Gastrocnemius medialis (tissue), 4 donors: ENCODE data around the gene LRSAM1. TPM values are rescaled to one million over a fixed set of nuclear protein-coding genes. Genes with fewer than 3 reads are reported as not detected.

Source experiments
- ATAC-seq, 2 donors: fragments of 150-250 bp; one replicate each; pipeline ENCODE4 v1.9.1; 2016
- DNase-seq, 2 donors: peaks; one replicate each; pipeline ENCODE4 v3.0.0-alpha.2; 2019
- H3K27ac ChIP-seq, 4 donors: fragments of 200-600 bp; sonication (generic); 1 replicate in 1 of 4; 2 replicates in 3 of 4; pipeline ENCODE4 v1.5.1; 2016 to 2018; ENCODE audit warnings: mild to moderate bottlenecking in 2 of 4, moderate library complexity in 1 of 4
- H3K27me3 ChIP-seq, 3 donors: fragments of 200-600 bp; sonication (generic) in 2 of 3; 1 replicate in 1 of 3; 2 replicates in 2 of 3; pipeline versions ENCODE4 v1.5.1 to v1.6.0; 2016 to 2019; ENCODE audit warnings: mild to moderate bottlenecking in 1 of 3, moderate library complexity in 1 of 3
- H3K36me3 ChIP-seq, 2 donors: fragments of 200-600 bp; sonication (generic) in 1 of 2; one replicate each; pipeline ENCODE4 v1.5.1; 2017 to 2018
- H3K4me1 ChIP-seq, 2 donors: fragments of 200-600 bp; sonication (generic) in 1 of 2; one replicate each; pipeline ENCODE4 v1.5.1; 2016 to 2017; ENCODE audit warnings: mild to moderate bottlenecking in 2 of 2
- H3K4me3 ChIP-seq, 4 donors: fragments of 200-600 bp; sonication (generic) in 3 of 4; 1 replicate in 1 of 4; 2 replicates in 3 of 4; pipeline ENCODE4 v1.5.1; 2016 to 2019; ENCODE audit warnings: mild to moderate bottlenecking in 2 of 4
- H3K9me3 ChIP-seq, 3 donors: fragments of 200-600 bp; sonication (generic) in 2 of 3; 1 replicate in 1 of 3; 2 replicates in 2 of 3; pipeline ENCODE4 v1.5.1; 2016 to 2019
- CTCF ChIP-seq, 5 experiments: fragments of 450-650 bp in 3 of 5; fragments of 200-600 bp in 2 of 5; sonication (generic) in 2 of 5; IDR thresholded peaks in 4 of 5; conservative IDR thresholded peaks in 1 of 5; 1 replicate in 4 of 5; 2 replicates in 1 of 5; pipeline ENCODE4 v1.5.1; 2016 to 2019; ENCODE audit warnings: antibody characterized with exemption in 5 of 5, mild to moderate bottlenecking in 3 of 5, moderate library complexity in 3 of 5
- POLR2A ChIP-seq, 2 donors: fragments of 450-650 bp; IDR thresholded peaks; one replicate each; pipeline ENCODE4 v1.6.1; 2017; ENCODE audit warnings: antibody characterized with exemption in 2 of 2, mild to moderate bottlenecking in 2 of 2, moderate library complexity in 2 of 2
- in situ Hi-C, 4 donors: fragments of 200-750 bp; cut with MboI; loops; one replicate each; pipeline versions ENCODE4 v1.15.0 to v1.8.0; 2017; ENCODE audit warnings: low sequenced_read_pairs in 4 of 4
- intact Hi-C: fragments of 100-400 bp; cut with DNase I; formaldehyde crosslinking; loops from one replicate; pipeline ENCODE4 v1.15.1; 2023; ENCODE audit warnings: low total_unique reads
- total RNA-seq, 4 donors: library from RNA; depleted of rRNA; stranded (reverse); fragments of >200 nt; gene quantifications; one replicate each; pipeline versions ENCODE4 v1.1.0 to v1.2.3, GENCODE V29; 2016

Gene LRSAM1
- total RNA-seq, 4 donors from 2014 or later = 10.2 to 17.3 (median 16.1) TPM

GRCh38 chr9:127549751-127550150 is 98.4 kb downstream of the LRSAM1 start:
- Histone ChIP-seq H3K9me3 (no peaks in the 10 kb centered on the region), H3K36me3 (no peaks in the 10 kb centered on the region), H3K27me3 (no peaks in the 10 kb centered on the region), H3K4me3 (no peak overlapping the region), H3K4me1 (peaks cover 11 to 19% of the 10 kb centered on the region in 2 donors), H3K27ac (no peak overlapping the region)
- DNase-seq = no peak
- no peak for ATAC-seq
- TF ChIP-seq POLR2A (IDR thresholded peaks at IDR 0.05) (no peak), CTCF (IDR thresholded peaks at IDR 0.05 in 4 of 5, conservative IDR thresholded peaks at IDR 0.05 in 1 of 5) (no peak)
- in situ Hi-C loops = no loop called here
- intact Hi-C loops = no loop called here

GRCh38 chr9:127550282-127550681 is 99.0 kb downstream of the LRSAM1 start:
- DNase-seq = no peak
- in situ Hi-C loops = no loop called here
- no peak for ATAC-seq
- no peaks in the 10 kb centered on the region for H3K27me3 ChIP-seq
- TF ChIP-seq POLR2A (IDR thresholded peaks at IDR 0.05) = no peak
- no peak for TF ChIP-seq CTCF (IDR thresholded peaks at IDR 0.05 in 4 of 5, conservative IDR thresholded peaks at IDR 0.05 in 1 of 5)
- H3K4me1 ChIP-seq = peaks cover 11 to 16% of the 10 kb centered on the region in 2 donors
- no peaks in the 10 kb centered on the region for H3K36me3 ChIP-seq
- H3K4me3 ChIP-seq = no peak overlapping the region
- no peaks in the 10 kb centered on the region for H3K9me3 ChIP-seq
- intact Hi-C loops = no loop called here
- no peak overlapping the region for H3K27ac ChIP-seq

GRCh38 chr9:127550751-127551150 is 99.4 kb downstream of the LRSAM1 start:
- Histone ChIP-seq H3K9me3 (no peaks in the 10 kb centered on the region), H3K27me3 (no peaks in the 10 kb centered on the region), H3K27ac (no peak overlapping the region), H3K4me1 (peaks cover 12 to 15% of the 10 kb centered on the region in 2 donors), H3K4me3 (no peak overlapping the region), H3K36me3 (no peaks in the 10 kb centered on the region)
- no peak for TF ChIP-seq POLR2A (IDR thresholded peaks at IDR 0.05)
- no peak for TF ChIP-seq CTCF (IDR thresholded peaks at IDR 0.05 in 4 of 5, conservative IDR thresholded peaks at IDR 0.05 in 1 of 5)
- in situ Hi-C loops (no loop called here), intact Hi-C loops (no loop called here)
- ATAC-seq = no peak
- DNase-seq = peak in 1 of 2 donors; percentile 33

Other genes starting within 250 kb of the LRSAM1 start
- gene GARNL3, start 186.7 kb upstream of the LRSAM1 start, total RNA-seq = 1 to 10 TPM; 2.5 to 5.7 (median 3.0) TPM
- gene SLC2A8, start 54.3 kb upstream of the LRSAM1 start, total RNA-seq = 10 to 100 TPM; 19.8 to 31.2 (median 25.7) TPM
- 1 to 10 TPM; 3.9 to 9.3 (median 6.4) TPM for gene ZNF79, start 27.1 kb upstream of the LRSAM1 start, total RNA-seq
- gene RPL12, start 104 bp upstream of the LRSAM1 start, total RNA-seq = 1,000 to 10,000 TPM; 1,654 to 2,251 (median 1,749) TPM
- 10 to 100 TPM in 2 of 4 donors, 1 to 10 TPM in 2; 3.4 to 36.8 (median 9.2) TPM for gene STXBP1, start 160.8 kb downstream of the LRSAM1 start, total RNA-seq